T-helper 2 cell treated with Interferon-gamma antibody and Interleukin-4, amounts not matched to agents 100 ng/mL and 5 ng/mL, for 36 hours (primary cell): ENCODE data around the gene FAM47E. TPM values are rescaled to one million over a fixed set of nuclear protein-coding genes. Genes with fewer than 3 reads are reported as not detected.

Source experiments
- intact Hi-C: fragments of 100-400 bp; cut with micrococcal nuclease; formaldehyde crosslinking; loops from one replicate; pipeline ENCODE4 v1.15.1; 2023
- total RNA-seq: library from RNA; stranded (reverse); gene quantifications from 2 replicates; pipeline ENCODE4 v1.2.3, GENCODE V29; 2022

FAM47E gene
- total RNA-seq, 1 donor from 2014 or later, result not detected

DNA sequence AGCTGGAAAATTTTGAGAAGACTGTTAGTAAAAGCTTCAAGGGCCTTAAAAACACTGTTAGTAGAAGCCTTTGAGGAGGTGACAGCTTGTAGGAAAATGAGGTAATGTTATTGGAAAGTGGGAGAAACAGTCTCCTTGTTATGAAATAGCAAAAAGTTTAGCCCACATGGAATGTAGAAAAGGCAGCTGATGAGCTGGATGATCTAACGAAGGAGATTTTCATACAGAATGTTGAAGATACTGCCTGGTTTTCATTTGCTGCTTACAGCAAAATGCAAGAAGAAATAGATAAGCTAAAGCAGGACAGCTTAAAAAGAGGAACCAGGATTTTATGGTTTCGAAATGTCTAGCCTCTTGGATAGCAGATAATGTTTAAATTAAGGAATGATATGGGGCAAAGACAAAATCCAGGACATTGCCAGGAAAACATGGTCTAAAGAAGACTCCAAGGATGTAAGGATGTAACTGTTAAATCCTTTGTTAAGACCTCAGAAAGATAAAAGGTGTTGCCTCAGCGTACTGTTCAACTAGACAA lies 44.8 kb downstream of the FAM47E start:
- intact Hi-C loops, result no loop called here

DNA sequence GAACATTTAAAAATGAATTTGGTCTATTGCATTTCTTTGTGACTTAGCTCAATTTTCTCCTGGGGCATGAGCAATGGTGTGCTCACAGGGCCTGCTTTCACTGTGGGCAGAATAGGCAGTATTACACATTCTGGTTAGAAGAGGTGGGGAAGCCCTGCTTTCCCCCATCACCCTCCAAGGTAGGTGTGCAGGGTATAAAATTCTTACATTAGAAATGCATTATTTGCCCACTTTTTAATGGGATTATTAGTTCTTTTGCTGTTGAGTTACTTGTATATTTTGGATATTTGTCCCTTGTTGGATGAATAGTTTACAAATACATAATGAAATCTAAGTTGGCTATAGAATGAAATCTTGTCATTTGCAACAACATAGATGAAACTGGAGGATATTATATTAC lies 46.7 kb downstream of the FAM47E start:
- intact Hi-C loops, result no loop called here

DNA sequence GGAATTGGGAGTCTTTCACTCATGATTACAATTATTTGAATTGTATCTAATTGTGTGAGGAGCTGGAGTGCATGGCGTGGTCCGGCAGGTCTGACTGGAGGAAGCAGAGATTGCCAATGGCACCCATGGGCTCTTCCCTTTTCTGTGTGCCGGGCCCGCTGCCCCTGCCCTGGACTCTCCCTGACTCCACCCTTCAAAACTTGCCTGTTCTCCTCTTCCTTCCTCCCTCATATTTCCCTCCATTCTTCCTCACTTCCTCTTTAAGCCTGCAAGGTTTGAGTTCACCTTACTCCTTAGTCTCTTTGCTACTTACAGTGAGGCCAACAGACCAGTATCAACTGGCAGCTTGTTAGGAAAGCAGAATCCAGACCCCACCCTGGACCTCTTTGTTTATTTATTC lies 48.5 kb downstream of the FAM47E start:
- intact Hi-C loops, result loop anchor here (2.0 to 10.0 kb wide), 3 partner anchors 21 to 75 kb away; partner anchors contain the start of gene FAM47E

DNA sequence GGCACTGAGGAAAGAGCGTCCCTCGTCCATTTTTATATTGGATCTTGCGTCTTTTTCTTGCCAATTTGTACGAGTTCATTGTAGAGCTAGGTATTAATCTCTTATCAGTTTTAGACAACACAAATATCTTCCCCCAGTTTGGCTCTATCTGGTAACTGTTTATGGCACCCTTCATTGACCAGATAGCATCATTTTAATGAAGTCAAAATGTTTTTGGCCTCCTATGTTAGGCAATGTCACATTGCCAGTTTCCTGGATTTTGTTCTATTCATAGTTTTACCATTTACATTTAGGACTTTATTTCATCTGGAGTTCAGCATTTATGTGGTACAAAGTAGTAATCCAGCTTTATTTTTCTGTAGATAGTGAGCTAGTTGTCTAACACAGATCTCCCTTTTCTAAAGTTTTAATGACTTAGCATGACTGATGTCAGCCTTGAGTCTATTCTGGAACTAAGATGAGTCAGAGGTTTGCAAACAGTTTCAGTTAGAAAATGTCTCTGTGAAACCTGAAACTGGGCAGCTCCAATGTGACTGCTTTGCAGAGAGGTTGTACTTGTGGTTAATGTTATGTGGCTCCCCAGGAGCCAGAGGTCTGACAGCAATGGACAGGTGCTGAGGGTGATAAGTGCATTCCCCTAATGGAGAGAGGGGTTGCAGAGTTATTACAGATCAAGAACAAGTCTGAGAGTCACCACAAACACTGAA lies 49.7 kb downstream of the FAM47E start:
- intact Hi-C loops, result loop anchor here (1.0 to 10.0 kb wide), 4 partner anchors 22 to 153 kb away; partner anchors contain the start of genes FAM47E and NUP54

DNA sequence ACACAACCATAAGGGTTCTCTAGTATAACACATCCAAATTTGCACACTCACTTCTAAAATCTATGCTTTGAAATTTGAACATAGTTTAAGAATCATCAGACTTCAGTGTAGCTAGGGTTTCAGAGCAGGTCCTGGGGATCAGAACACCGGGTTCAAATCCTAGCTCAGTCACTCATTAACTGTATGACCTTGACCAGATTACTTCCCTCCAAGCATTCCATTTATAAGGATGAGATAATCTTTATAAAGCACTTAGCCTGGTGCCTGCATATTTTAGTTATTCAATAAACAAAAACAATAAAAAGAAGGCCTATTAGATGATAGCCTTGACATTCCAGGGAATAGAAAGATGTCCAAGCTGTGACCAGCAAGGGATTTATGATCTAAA lies 50.2 kb downstream of the FAM47E start:
- intact Hi-C loops, result loop anchor here (1.0 to 10.0 kb wide), 4 partner anchors 23 to 153 kb away; partner anchors contain the start of genes FAM47E and NUP54

DNA sequence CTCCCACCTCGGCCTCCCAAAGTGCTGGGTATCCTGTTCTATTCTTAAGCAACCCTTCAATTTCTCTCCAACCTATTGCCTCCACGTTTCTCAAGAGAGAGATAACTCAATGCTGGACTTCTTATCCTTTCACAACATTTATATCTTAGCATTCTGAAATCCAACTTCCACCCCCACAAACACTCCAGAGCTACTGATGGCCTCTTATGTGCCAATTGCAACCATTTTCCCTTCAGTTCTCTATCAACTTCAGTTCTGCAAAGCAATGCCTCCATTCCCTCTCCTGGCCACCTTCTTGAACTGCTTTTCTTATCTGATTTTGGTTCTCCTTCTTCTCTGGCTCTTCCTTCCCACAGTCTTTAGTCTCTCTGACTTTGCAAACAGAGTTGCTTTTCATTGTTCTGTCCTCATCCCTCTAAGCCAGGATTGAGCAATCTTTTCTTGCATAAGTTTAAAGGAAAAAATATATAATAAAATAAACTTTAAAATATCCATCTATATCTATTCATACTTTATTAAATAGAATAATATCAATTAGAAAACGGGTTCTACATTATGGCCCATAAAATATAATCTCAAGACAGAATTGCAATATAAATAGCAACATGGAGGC lies 51.4 kb downstream of the FAM47E start:
- intact Hi-C loops, result loop anchor here (10.0 kb wide), 2 partner anchors 48 to 72 kb away; partner anchors contain the start of gene FAM47E

DNA sequence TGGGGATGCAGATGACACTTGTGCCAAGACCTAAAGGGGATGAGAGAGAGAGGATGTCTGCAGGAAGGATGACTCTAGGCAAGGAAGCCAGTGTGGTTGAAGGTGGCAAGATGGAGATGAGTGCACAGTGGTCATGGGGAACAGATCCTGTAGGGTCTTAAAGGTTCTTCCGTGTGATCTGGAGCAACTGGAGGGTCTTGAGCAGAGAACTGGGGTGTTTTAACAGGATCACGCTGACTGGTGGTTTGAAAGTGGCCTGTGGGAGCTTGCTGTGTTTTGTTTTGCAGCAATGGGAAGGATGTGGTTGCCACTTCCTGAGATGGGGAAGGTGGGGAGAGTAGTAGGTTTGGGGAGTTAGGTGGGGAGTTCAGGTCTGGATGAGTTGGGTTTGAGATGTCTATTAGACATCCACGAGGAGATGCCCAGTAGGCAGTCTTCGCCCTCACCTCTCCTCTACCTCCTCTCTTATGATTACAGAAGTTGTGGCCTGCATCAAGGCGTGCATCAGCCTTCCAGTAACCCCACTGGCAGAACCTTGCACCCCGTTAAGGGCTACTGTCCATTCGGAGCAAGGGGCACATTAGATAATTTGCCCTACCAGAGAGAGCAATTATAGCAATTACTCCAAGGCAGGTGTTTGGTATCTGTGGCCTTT lies 53.6 kb downstream of the FAM47E start:
- intact Hi-C loops, result loop anchor here (10.0 kb wide), 2 partner anchors 50 to 70 kb away; partner anchors contain the start of gene FAM47E

DNA sequence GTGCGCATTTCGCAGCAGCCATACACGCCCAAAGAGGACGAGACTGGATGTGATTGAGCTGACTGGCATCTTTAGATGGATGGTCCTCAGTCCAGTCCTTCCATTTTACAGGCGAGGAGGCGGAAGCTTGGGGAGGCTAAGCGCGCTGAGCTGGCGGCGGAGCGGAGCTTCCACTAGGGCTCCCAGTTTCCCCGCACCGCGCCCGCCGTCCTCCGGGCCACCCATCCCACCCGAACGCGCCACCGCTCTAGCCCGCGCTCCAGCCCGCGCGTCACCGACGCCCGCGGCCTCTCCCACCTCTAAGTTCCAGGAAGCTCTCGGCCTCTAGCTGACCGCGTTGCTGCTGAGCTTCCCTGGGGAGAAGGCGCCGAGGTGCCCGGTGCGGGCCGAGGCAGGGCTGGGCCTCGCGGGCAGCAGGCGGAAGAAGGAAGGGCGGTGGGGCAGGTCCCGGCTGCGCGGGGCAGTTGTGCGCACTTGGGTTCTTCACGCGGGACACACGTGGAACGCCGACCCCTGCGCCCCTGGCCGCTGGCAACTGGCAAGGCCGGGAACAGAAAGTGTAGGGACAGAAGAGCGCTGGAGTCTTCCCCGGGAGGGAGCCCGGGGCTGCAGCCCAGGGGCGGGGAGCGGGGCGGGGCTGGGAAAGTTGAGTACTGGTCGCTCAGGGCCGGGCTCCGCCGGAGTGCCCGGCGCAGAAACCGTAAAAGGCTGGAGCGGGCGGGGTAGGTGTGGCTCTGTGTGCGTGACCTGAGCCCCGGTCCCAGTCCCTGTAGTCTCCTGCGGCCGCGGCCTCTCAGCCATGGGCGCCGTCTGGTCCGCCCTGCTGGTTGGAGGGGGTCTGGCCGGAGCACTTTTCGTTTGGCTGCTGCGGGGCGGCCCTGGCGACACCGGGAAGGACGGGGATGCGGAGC lies 54.7 kb downstream of the FAM47E start, which contains the start of gene STBD1:
STBD1 (plus strand) TSS at position 763 of the 911 bp plus-strand sequence; CDS start at position 800, 37 bp downstream.
- intact Hi-C loops, result loop anchor here (2.0 to 10.0 kb wide), 3 partner anchors 51 to 93 kb away; partner anchors contain the start of genes FAM47E and SCARB2

DNA sequence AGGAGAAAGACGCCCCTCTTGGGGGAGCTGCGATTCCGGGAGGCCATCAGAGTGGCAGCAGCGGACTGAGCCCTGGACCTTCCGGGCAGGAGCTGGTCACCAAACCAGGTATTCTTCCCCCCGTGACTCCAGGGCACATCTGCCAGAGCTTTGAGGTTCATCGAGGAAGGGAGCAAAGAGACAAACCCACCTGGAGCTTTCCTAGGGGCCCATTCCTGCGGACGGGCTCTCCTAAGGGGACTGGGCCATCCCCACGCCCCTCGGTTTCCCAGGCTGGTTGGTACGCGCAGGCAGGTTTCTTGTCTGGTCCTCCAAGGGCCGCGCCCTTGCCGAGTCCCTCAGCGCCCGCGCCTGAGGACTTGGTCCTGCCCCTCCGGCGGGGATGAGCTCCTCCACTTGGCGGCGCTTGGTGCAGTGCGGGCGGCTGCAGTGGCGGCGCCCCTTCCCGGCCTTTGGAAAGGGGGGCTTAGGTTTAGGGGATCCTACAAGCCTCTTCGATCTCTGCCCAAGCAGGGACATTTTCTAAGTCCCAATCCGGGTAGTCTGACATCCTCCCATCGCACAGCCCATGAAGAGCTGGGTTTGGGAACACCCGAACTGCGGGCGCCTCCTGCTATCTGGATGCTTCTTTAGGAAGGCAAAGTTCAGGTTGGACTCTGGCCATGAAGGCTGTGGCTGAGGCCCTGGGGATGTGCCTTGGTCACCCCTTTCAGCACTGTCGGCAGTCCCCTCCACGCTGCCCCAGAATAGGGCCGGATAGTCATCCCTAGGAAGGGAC lies 55.5 kb downstream of the FAM47E start:
- intact Hi-C loops, result loop anchor here (2.0 to 10.0 kb wide), 3 partner anchors 52 to 94 kb away; partner anchors contain the start of genes FAM47E and SCARB2

DNA sequence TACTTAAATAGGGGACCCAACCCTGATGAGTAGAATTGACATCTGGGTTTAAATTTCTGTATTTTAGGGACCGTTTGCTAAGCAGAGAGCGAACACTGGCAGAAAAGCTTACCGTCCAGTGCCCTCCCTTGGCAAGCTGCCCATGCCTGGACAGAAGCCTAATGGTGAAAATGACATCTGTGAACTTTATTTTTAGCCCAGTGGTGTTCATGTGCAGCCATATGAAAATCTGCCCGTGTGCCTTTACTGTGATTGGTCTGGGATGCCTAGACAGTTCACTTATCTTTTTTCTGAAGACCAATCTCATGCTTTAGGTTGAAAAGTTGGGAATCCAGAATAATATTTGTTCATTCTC lies 56.1 kb downstream of the FAM47E start:
- intact Hi-C loops, result loop anchor here (2.0 to 10.0 kb wide), 3 partner anchors 53 to 95 kb away; partner anchors contain the start of genes FAM47E and SCARB2

DNA sequence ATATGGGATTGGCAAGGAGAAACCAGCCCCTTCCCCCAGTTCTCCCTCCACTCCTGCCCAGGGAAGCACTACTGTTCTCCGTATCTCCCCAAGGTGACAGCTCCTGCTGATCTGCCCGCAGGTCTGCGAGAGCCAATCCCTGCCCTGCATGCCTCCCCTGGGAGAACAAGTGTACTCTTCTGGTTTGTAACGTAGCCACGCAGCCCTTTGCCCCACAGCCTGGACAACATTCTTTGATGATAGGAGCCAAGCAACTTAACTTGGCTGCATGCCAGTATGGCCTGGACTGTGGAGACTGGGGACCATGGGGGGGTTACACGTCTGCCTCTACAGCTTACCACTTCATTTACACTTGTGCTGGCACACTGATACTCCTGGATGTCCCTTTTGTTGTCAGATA lies 57.0 kb downstream of the FAM47E start:
- intact Hi-C loops, result loop anchor here (10.0 kb wide), 2 partner anchors 54 to 66 kb away; partner anchors contain the start of gene FAM47E

DNA sequence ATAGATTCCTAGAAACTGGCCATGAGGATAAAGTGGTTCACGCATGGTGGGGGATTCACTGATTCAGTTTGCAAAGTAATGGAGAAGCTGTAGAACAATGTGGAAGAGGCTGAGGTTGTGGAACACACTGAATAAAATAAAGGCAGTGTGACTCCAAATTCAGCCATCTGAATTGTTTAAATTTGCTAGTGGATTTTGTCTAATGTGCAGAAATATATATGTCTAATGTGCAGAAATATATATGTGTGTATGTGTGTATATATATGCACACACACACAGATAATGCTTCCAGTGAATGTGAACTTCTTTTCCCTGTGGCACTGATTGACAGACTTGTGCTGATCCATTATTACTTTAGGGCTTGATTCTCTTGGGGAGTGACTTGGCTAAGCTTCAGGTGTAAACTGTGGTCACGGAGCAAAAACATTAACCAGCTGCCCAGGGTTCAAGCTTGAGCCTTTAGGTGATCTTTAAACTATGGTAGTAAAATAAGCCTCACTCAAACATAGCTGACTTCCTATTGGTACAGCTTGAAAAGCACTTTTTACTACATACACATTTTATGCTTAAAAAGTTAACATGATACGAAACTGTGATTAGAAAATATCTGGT lies 58.5 kb downstream of the FAM47E start:
- intact Hi-C loops, result loop anchor here (10.0 kb wide), 2 partner anchors 55 to 65 kb away; partner anchors contain the start of gene FAM47E

DNA sequence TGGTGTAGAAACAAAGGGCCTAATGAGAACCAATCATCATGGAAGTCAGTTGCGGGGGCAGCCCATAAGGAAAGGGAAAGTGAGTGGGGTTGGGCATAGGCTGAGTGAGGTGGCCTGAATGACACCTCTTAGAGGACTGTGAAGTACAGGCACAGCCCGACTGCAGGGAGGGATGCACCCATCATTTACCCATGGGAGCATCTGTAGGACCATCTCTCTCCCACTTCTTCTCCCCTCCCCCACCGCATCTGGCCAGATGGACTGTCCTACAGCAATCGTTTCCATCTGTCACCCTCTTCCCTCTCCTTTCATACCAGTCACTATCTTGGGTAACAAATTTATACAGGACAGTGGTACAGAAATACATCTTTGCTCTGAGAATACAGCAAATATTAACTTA lies 59.2 kb downstream of the FAM47E start:
- intact Hi-C loops, result no loop called here

DNA sequence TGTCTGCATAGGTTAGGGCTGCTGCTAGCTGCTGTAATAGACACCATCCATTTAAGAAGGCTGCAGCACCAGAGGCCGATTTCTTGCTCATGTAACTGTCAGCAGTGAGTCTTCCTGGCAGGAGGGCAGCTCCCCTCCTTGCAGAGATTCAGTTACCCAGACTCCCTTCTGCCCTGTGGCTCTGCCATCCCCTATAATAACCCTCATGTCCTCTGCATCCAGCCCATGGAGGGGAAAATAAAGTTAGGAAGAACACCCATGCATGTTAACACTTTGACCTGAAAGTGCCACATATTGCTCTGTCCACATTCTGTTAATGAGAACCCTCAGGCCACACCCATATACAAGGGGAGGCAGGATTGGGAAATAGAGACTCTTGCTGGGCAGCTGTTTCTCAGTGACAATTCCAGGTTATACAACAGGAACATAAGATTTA lies 60.4 kb downstream of the FAM47E start:
- intact Hi-C loops, result no loop called here

DNA sequence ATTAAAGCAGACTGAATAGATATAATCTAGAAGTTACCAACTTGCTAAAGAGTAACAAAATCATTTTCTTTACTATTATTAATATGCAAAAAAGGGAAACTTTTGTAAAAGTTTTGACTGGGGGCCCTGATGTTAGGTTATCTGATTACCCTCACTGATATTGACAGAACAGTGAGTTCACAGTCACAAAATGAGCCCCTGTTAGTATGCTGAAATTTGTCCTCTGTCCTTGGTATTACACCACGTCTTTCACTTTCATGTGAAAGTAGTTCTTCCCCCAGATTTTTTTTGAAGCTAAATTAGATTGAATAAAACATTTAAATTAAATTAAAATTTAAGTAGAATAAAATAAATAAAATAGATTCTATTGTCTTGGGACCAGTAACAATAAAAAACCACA lies 60.9 kb downstream of the FAM47E start:
- intact Hi-C loops, result no loop called here

DNA sequence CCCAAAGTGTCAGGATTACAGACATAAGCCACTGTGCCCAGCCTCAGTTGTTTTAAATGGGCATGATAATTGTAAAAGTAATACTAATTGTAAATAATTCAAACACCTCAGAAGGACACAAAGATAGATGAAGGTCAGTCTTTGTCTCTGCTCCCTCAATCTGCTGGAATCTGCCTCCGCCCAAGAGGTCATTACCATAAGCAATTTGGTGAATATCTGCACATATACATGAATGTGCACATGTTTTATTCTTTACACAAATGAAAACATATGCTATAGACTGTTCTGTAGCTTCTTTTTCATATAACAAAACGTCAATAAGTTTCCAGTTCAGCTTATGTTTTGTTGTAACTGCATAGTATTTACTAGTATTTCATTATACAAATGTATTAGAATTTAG lies 62.0 kb downstream of the FAM47E start:
- intact Hi-C loops, result no loop called here

DNA sequence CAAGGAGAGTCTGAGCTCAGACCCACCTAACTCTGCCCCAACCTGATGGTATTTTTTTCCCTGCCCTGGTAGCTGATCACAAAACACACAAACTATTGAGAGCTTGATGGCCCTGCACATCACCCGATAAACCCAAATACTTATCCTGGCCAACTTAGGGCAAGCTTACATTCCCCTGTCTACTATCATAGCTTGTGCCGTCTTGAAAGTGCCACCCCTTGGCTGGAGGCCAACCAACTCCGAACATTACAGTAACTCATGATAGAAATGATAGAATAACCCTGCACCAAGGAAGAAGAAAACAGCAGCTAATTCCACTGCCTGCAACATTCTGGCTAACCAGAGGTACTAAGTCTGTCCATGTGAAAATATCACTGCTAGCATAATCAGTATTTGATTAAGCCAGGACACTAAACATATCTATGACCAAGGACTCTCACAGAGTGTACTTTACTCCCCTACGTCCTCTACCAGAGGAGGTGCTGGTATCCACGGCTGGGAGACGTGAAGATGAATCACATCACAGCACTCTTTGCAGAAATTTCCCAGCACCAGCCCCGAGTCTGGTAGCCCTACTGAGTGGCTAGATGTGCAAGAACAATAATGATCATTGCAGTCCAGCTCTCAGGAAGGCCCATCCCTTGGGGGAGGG lies 63.9 kb downstream of the FAM47E start:
- intact Hi-C loops, result no loop called here

DNA sequence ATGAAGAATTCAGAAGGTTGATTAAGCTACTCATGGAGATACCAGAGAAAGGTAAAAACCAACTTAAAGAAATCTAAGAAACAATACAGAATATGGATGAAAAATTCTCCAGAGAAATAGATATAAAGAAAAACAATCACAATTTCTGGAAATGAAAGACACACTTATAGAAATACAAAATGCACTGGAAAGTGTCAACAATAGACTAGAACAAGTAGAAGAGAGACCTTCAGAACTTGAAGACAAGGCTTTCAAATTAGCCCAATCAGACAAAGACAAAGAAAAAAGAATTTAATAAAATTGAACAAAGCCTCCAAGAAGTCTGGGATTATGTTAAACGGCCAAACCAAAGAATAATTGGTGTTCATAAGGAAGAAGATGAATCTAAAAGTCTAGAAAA lies 64.6 kb downstream of the FAM47E start:
- intact Hi-C loops, result no loop called here

DNA sequence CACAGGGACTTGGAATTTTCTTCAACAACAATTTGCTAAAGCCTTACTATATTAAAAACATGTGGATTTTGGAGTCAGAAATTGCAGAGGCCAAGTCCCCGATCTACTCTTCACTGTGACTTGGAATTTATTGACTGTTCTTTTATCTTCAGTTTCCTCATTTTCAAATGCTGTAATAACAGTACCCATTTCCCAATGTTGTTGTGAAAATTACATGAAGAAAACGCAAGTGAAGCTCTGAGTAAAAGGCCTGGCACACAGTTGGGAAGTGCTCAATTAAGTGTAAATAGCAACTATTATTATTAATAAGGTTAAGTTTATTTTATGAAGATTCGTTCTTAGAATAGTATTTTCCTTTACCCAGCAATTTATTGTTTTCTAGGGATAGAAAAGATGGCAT lies 70.7 kb downstream of the FAM47E start:
- intact Hi-C loops, result no loop called here
